Endothelial cell of umbilical vein (primary cell): ENCODE results near the gene PROK2. TPM values are rescaled to one million over a fixed set of nuclear protein-coding genes. Genes with fewer than 3 reads are reported as not detected.

ENCODE experiments used
- BruUV-seq: library from RNA; stranded (reverse); fragments of 400-500 nt; replicated peaks from 2 replicates; lab custom pipeline; 2021; lab: Mats Ljungman, UMichigan
- CTCF ChIA-PET: fragments of 300-600, 350-600 bp; sonication (Branson Sonifier 250); formaldehyde crosslinking; loops from one replicate; lab custom pipeline; 2021; ENCODE audit warnings: antibody characterized with exemption, inconsistent platforms; lab: Charles Lee
- POLR2A ChIA-PET: fragments of 300-600, 350-600 bp; sonication (Branson Sonifier 250); formaldehyde crosslinking; loops from one replicate; lab custom pipeline; 2021; ENCODE audit warnings: antibody characterized with exemption, inconsistent platforms; lab: Charles Lee
- DNase-seq: peaks from one replicate; pipeline ENCODE4 v3.0.0-alpha.2; 2011; ENCODE audit warnings: low read depth, low spot score
- FAIRE-seq: peaks from 2 replicates; lab custom pipeline; 2011; peaks lifted over from hg19 to GRCh38; lab: Jason Lieb, UNC
- H2AFZ ChIP-seq: 2 replicates; pipeline ENCODE4 v1.6.0; 2012; ENCODE audit warnings: low read depth, low read length, control low read depth, inconsistent platforms
- H3K27ac ChIP-seq: 2 replicates; pipeline ENCODE4 v1.5.1; 2011; ENCODE audit warnings: low read depth, mild to moderate bottlenecking, control low read depth, low read length, moderate library complexity; ENCODE audit not compliant: insufficient read depth
- H3K27me3 ChIP-seq, 2 experiments: 2 replicates each; pipeline versions ENCODE4 v1.6.0 to v1.6.1; 2011; ENCODE audit warnings: low read length in 2 of 2, mixed read lengths in 1 of 2; ENCODE audit not compliant: control insufficient read depth in 2 of 2, insufficient read depth in 2 of 2
- H3K36me3 ChIP-seq, 2 experiments: 2 replicates in 1 of 2; 3 replicates in 1 of 2; pipeline ENCODE4 v1.5.1; 2011; ENCODE audit warnings: low read length in 2 of 2, mild to moderate bottlenecking in 1 of 2, moderate library complexity in 1 of 2; ENCODE audit not compliant: control insufficient read depth in 2 of 2, insufficient read depth in 2 of 2; ENCODE audit errors: extremely low read depth in 1 of 2
- H3K4me1 ChIP-seq: 3 replicates; pipeline ENCODE4 v1.5.1; 2011; ENCODE audit warnings: mild to moderate bottlenecking, low read length; ENCODE audit not compliant: control insufficient read depth, insufficient read depth; ENCODE audit errors: extremely low read depth
- H3K4me2 ChIP-seq: 2 replicates; pipeline ENCODE4 v1.6.1; 2011; ENCODE audit warnings: low read length, control low read depth, mixed read lengths; ENCODE audit not compliant: insufficient read depth
- H3K4me3 ChIP-seq, 3 experiments: fragments of 200-600 bp in 1 of 3; sonication (generic), shearing (Covaris generic) in 1 of 3; replicated peaks in 1 of 3; 2 replicates each; pipeline ENCODE4 v1.5.1; 2011 to 2016; ENCODE audit warnings: control low read depth in 3 of 3, low read length in 3 of 3, mild to moderate bottlenecking in 2 of 3, inconsistent platforms in 1 of 3, low read depth in 1 of 3, moderate library complexity in 1 of 3; ENCODE audit not compliant: insufficient read depth in 1 of 3
- H3K79me2 ChIP-seq: 2 replicates; pipeline ENCODE4 v1.6.0; 2012; ENCODE audit warnings: low read length, inconsistent platforms; ENCODE audit not compliant: control insufficient read depth, insufficient read depth
- H3K9ac ChIP-seq: replicated peaks from 2 replicates; pipeline ENCODE3; 2011; ENCODE audit warnings: low read length, control low read depth; ENCODE audit not compliant: insufficient read depth; ENCODE audit errors: extremely low read depth
- H3K9me1 ChIP-seq: replicated peaks from 3 replicates; pipeline ENCODE4 v1.6.0; 2011; ENCODE audit warnings: mild to moderate bottlenecking, low read length; ENCODE audit not compliant: control insufficient read depth, insufficient read depth; ENCODE audit errors: extremely low read depth
- H3K9me3 ChIP-seq: replicated peaks from 2 replicates; pipeline ENCODE4 v1.5.1; 2012; ENCODE audit warnings: low read length, inconsistent platforms; ENCODE audit not compliant: control insufficient read depth, insufficient read depth
- H4K20me1 ChIP-seq: replicated peaks from 2 replicates; pipeline ENCODE3; 2011; ENCODE audit warnings: mild to moderate bottlenecking, low read length; ENCODE audit not compliant: control insufficient read depth, insufficient read depth; ENCODE audit errors: extremely low read depth
- EZH2 ChIP-seq: IDR thresholded peaks from 2 replicates; pipeline ENCODE4 v1.6.1; 2012; ENCODE audit warnings: borderline replicate concordance, low read depth, mild to moderate bottlenecking, moderate library complexity, low read length, inconsistent platforms; ENCODE audit not compliant: severe bottlenecking
- FOS ChIP-seq: IDR thresholded peaks from 2 replicates; pipeline ENCODE4 v1.6.1; 2011; ENCODE audit warnings: mild to moderate bottlenecking, low read length, moderate library complexity, borderline replicate concordance; ENCODE audit not compliant: insufficient read depth
- GATA2 ChIP-seq: IDR thresholded peaks from 2 replicates; pipeline ENCODE4 v1.7.0; 2011; ENCODE audit warnings: low read depth, mild to moderate bottlenecking, moderate library complexity, mixed read lengths, low read length; ENCODE audit not compliant: insufficient read length, insufficient read depth
- JUN ChIP-seq: IDR thresholded peaks from 2 replicates; pipeline ENCODE4 v1.6.1; 2011; ENCODE audit warnings: borderline replicate concordance, low read depth; ENCODE audit not compliant: insufficient read length, insufficient read depth
- MYC ChIP-seq: IDR thresholded peaks from one replicate; pipeline ENCODE4 v1.6.1; 2011; ENCODE audit warnings: mild to moderate bottlenecking, low read depth, low read length
- POLR2A ChIP-seq: IDR thresholded peaks from 2 replicates; pipeline ENCODE4 v1.6.1; 2012; ENCODE audit warnings: low read depth, mild to moderate bottlenecking, control low read depth, low read length
- POLR2AphosphoS5 ChIP-seq: IDR thresholded peaks from 2 replicates; pipeline ENCODE4 v1.6.1; 2012; ENCODE audit warnings: low read depth, mild to moderate bottlenecking, control low read depth, low read length, moderate library complexity; ENCODE audit not compliant: insufficient read depth
- dilution Hi-C: fragments of 300-500 bp; cut with MboI; formaldehyde crosslinking; loops from one replicate; pipeline ENCODE4 v1.15.0; 2019; ENCODE audit warnings: low sequenced_read_pairs; ENCODE audit not compliant: extremely low pct_ligation_motif_present
- intact Hi-C: fragments of 100-400 bp; cut with micrococcal nuclease; formaldehyde crosslinking; loops from one replicate; pipeline ENCODE4 v1.10.0; 2022
- polyA plus RNA-seq, 4 experiments: library from polyadenylated mRNA; depleted of rRNA in 3 of 4; stranded (reverse) in 3 of 4; unstranded in 1 of 4; fragments of >200 nt; gene quantifications; 2 replicates each; pipeline versions ENCODE4 v1.2.1 to v1.2.3, GENCODE V29; 2011 to 2012; ENCODE audit warnings: missing spikeins in 1 of 4
- total RNA-seq: library from RNA; stranded (reverse); gene quantifications from 2 replicates; pipeline ENCODE4 v1.2.3, GENCODE V29; 2021
- TF ChIP-seq, protein P1 (sequence below): IDR thresholded peaks from 2 replicates; pipeline ENCODE4 v1.6.1; 2011; ENCODE audit not compliant: insufficient read depth, insufficient read length
- TF ChIP-seq, protein P2 (sequence below), 2 donors: IDR thresholded peaks; 1 replicate in 1 of 2; 2 replicates in 1 of 2; pipeline ENCODE4 v1.5.1; 2011; ENCODE audit warnings: low read length in 2 of 2, mild to moderate bottlenecking in 2 of 2, moderate library complexity in 2 of 2, control low read depth in 1 of 2, inconsistent platforms in 1 of 2, low read depth in 1 of 2; ENCODE audit not compliant: insufficient read depth in 1 of 2; ENCODE audit errors: extremely low read depth in 1 of 2

PROK2 gene
- total and polyA plus RNA-seq, 2 donors (not counting 3 experiments of a cell fraction or from before 2014, with no cell fraction given), result not detected

DNA sequence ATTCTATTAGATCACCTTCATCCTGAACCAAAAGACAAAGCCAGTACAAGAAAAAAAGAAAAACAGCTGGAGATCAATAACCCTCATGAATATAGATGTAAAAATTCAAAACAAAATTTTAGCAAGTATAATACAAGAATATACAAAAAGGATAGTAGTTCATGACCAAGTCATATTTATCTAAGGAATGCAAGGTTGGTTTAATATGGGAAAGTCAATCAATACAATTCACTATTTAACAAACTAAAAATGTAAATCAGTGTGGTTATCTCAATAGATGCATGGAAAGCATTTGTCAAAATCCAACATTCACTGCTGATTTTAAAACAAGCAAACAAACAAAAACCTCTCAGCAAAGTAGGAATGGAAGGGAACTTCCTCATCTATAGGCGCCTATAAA is 42.3 kb downstream of the PROK2 start:
- no peak for DNase-seq
- intact Hi-C loops, result no loop called here
- no peak overlapping the region for H3K27ac ChIP-seq
- no peaks in the 10 kb centered on the region for H4K20me1 ChIP-seq
- H3K9me3 ChIP-seq, result no peaks in the 10 kb centered on the region
- H3K9me1 ChIP-seq, result no peaks in the 10 kb centered on the region
- dilution Hi-C loops, result no loop called here
- H3K4me2 ChIP-seq, result no peak overlapping the region
- no peak overlapping the region for H3K4me3 ChIP-seq
- peaks cover 1 to 7% of the 10 kb centered on the region in 2 experiments for H3K27me3 ChIP-seq
- FAIRE-seq, result no peak
- H3K9ac ChIP-seq, result no peak overlapping the region
- no TSS peak for BruUV-seq
- no peaks in the 10 kb centered on the region for H3K79me2 ChIP-seq
- no peaks in the 10 kb centered on the region for H3K4me1 ChIP-seq
- TF ChIP-seq, protein P1, sequence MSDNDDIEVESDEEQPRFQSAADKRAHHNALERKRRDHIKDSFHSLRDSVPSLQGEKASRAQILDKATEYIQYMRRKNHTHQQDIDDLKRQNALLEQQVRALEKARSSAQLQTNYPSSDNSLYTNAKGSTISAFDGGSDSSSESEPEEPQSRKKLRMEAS, result no peak
- TF ChIP-seq, protein P2, sequence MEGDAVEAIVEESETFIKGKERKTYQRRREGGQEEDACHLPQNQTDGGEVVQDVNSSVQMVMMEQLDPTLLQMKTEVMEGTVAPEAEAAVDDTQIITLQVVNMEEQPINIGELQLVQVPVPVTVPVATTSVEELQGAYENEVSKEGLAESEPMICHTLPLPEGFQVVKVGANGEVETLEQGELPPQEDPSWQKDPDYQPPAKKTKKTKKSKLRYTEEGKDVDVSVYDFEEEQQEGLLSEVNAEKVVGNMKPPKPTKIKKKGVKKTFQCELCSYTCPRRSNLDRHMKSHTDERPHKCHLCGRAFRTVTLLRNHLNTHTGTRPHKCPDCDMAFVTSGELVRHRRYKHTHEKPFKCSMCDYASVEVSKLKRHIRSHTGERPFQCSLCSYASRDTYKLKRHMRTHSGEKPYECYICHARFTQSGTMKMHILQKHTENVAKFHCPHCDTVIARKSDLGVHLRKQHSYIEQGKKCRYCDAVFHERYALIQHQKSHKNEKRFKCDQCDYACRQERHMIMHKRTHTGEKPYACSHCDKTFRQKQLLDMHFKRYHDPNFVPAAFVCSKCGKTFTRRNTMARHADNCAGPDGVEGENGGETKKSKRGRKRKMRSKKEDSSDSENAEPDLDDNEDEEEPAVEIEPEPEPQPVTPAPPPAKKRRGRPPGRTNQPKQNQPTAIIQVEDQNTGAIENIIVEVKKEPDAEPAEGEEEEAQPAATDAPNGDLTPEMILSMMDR (IDR thresholded peaks at IDR 0.05; ENCODE audit: extremely low read depth in 1 of 2, insufficient read depth in 1 of 2, low read depth in 1 of 2, low read length in 2 of 2), result no peak
- no peaks in the 10 kb centered on the region for H3K36me3 ChIP-seq
- ChIA-PET CTCF (no interaction called here), POLR2A (no interaction called here)
- no peak overlapping the region for H2AFZ ChIP-seq

DNA sequence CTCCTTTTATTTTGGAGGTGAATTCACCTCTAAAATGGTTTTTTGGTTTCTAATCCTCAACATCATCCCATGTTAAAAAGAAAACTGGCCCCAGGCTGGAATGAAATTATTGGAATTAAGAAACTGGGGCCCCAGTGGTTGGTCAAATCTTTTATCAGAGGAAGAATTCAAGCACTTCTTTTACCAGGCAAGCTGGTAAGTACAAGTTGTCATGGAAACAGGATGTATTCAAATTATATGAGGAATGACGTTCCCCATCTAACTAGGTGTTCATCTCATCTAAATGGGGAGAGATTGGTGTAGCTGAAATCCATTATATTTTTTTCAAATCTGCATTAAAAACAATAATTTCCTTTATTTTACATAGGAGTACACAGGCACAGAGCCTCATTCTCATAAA is 50.1 kb downstream of the PROK2 start:
- Histone ChIP-seq H3K79me2 (no peaks in the 10 kb centered on the region), H3K36me3 (no peaks in the 10 kb centered on the region), H3K4me3 (no peak overlapping the region), H3K4me2 (no peak overlapping the region), H2AFZ (no peak overlapping the region), H3K9me1 (no peaks in the 10 kb centered on the region), H3K27ac (no peak overlapping the region), H4K20me1 (no peaks in the 10 kb centered on the region), H3K9me3 (no peaks in the 10 kb centered on the region), H3K27me3 (peaks cover 6 to 31% of the 10 kb centered on the region in 2 experiments), H3K4me1 (no peaks in the 10 kb centered on the region), H3K9ac (no peak overlapping the region)
- intact Hi-C loops, result loop anchor here (5.0 kb wide), 1 partner anchor 1352 kb away; no protein-coding TSS in a partner anchor
- DNase-seq (no peak), FAIRE-seq (no peak)
- CTCF ChIA-PET, result no interaction called here
- no TSS peak for BruUV-seq
- POLR2A ChIA-PET, result no interaction called here
- dilution Hi-C loops, result no loop called here
- TF ChIP-seq JUN (no peak), EZH2 (no peak), POLR2AphosphoS5 (no peak), POLR2A (no peak), MYC (no peak), FOS (no peak), GATA2 (no peak)
- TF ChIP-seq, protein P2 (IDR thresholded peaks at IDR 0.05; ENCODE audit: extremely low read depth in 1 of 2, insufficient read depth in 1 of 2, low read depth in 1 of 2, low read length in 2 of 2), result no peak
- TF ChIP-seq, protein P1, result no peak
